HepG2 (cell line): ENCODE results near the gene TMCO6. TPM values are rescaled to one million over a fixed set of nuclear protein-coding genes. Genes with fewer than 3 reads are reported as not detected.

Experiments
- ATAC-seq: fragments of 200-7000 bp; cut with Tn5 transposase; 3 replicates; pipeline ENCODE4 v1.9.1; 2020; ENCODE audit warnings: mild to moderate bottlenecking, moderate library complexity
- BruUV-seq: library from RNA; stranded (reverse); fragments of 400-500 nt; replicated peaks from 2 replicates; lab custom pipeline; 2021; lab: Mats Ljungman, UMichigan
- CTCF ChIA-PET: fragments of 300-600 bp; formaldehyde crosslinking; extraction: SDS; loops from one replicate; lab custom pipeline; 2021; ENCODE audit warnings: low total read pairs, inconsistent platforms, low intra/inter-chr PET ratio; lab: Yijun Ruan, JAX
- POLR2A ChIA-PET: fragments of 350-600 bp; sonication (Branson Sonifier 250); formaldehyde crosslinking; loops from one replicate; lab custom pipeline; 2020; ENCODE audit warnings: antibody characterized with exemption, inconsistent platforms; lab: Yijun Ruan, JAX
- DNase-seq: peaks from one replicate; pipeline ENCODE4 v3.0.0-alpha.2; 2015; ENCODE audit warnings: low spot score
- FAIRE-seq: peaks from 3 replicates; lab custom pipeline; 2011; peaks lifted over from hg19 to GRCh38; lab: Jason Lieb, UNC
- H2AFZ ChIP-seq: one replicate; pipeline ENCODE4 v1.6.1; 2011; ENCODE audit warnings: low read length, inconsistent platforms
- H3K27ac ChIP-seq: fragments of 300-600 bp; 3 replicates; pipeline ENCODE4 v1.8.0; 2011; ENCODE audit warnings: mixed run types, mild to moderate bottlenecking, mixed read lengths, low read length, inconsistent platforms; ENCODE audit not compliant: insufficient read depth; ENCODE audit errors: extremely low read length
- H3K27me3 ChIP-seq, 2 experiments: fragments of 200-600 bp in 1 of 2; 2 replicates in 1 of 2; 3 replicates in 1 of 2; pipeline versions ENCODE4 v1.6.0 to v1.8.0; 2011; ENCODE audit warnings: low read length in 2 of 2, mild to moderate bottlenecking in 2 of 2, moderate library complexity in 2 of 2, inconsistent platforms in 1 of 2; ENCODE audit not compliant: insufficient read depth in 2 of 2, control insufficient read depth in 1 of 2
- H3K36me3 ChIP-seq, 2 experiments: fragments of 200-600 bp in 1 of 2; replicated peaks in 1 of 2; 2 replicates in 1 of 2; 3 replicates in 1 of 2; pipeline versions ENCODE4 v1.5.1 to v1.8.0; 2011; ENCODE audit warnings: low read length in 2 of 2, inconsistent platforms in 1 of 2; ENCODE audit not compliant: insufficient read depth in 2 of 2, control insufficient read depth in 1 of 2
- H3K4me1 ChIP-seq: 2 replicates; pipeline ENCODE4 v1.5.1; 2012; ENCODE audit warnings: low read length, inconsistent platforms; ENCODE audit not compliant: insufficient read depth
- H3K4me2 ChIP-seq: 2 replicates; pipeline ENCODE4 v1.6.0; 2011; ENCODE audit warnings: low read depth, low read length, inconsistent platforms
- H3K4me3 ChIP-seq, 3 experiments: fragments of 200-600 bp in 1 of 3; sonication (generic), shearing (Covaris generic) in 1 of 3; replicated peaks in 1 of 3; 2 replicates each; pipeline ENCODE4 v1.5.1; 2011 to 2016; ENCODE audit warnings: low read length in 3 of 3, inconsistent platforms in 2 of 3, low read depth in 2 of 3, mild to moderate bottlenecking in 2 of 3, control low read depth in 1 of 3, mixed read lengths in 1 of 3; ENCODE audit not compliant: insufficient read depth in 1 of 3
- H3K79me2 ChIP-seq: one replicate; pipeline ENCODE4 v1.6.1; 2011; ENCODE audit warnings: low read length, inconsistent platforms; ENCODE audit not compliant: insufficient read depth
- H3K9ac ChIP-seq: 2 replicates; pipeline ENCODE4 v1.6.0; 2011; ENCODE audit warnings: mild to moderate bottlenecking, low read depth, low read length, inconsistent platforms; ENCODE audit not compliant: insufficient read depth
- H3K9me3 ChIP-seq: 2 replicates; pipeline ENCODE4 v1.5.1; 2012; ENCODE audit warnings: mild to moderate bottlenecking, low read length
- H4K20me1 ChIP-seq: 2 replicates; pipeline ENCODE4 v1.6.0; 2011; ENCODE audit warnings: inconsistent platforms, mild to moderate bottlenecking, low read length, moderate library complexity; ENCODE audit not compliant: insufficient read depth
- MBNL3 ChIP-seq: fragments of 250-450 bp; sonication (Bioruptor Pico); conservative IDR thresholded peaks from 2 replicates; pipeline ENCODE4 v1.8.0; 2022; ENCODE audit warnings: mild to moderate bottlenecking, inconsistent platforms
- NFE2L1 ChIP-seq: sonication (generic); formaldehyde crosslinking; IDR thresholded peaks from 2 replicates; pipeline ENCODE4 v1.4.0; 2020; ENCODE audit warnings: missing genetic modification reagents, mild to moderate bottlenecking, borderline replicate concordance
- PAX8 ChIP-seq: sonication (generic); formaldehyde crosslinking; IDR thresholded peaks from 2 replicates; pipeline ENCODE4 v1.8.0; 2022; ENCODE audit warnings: mild to moderate bottlenecking, missing genetic modification reagents, borderline replicate concordance
- PHB2 ChIP-seq: fragments of 450-650 bp; IDR thresholded peaks from 2 replicates; pipeline ENCODE4 v1.6.1; 2018; ENCODE audit not compliant: partially characterized antibody
- ZBTB1 ChIP-seq: sonication (generic); formaldehyde crosslinking; IDR thresholded peaks from 2 replicates; pipeline ENCODE4 v1.4.0; 2020; ENCODE audit warnings: missing genetic modification reagents, borderline replicate concordance
- WGBS: methylation state at CpG from one replicate; pipeline ENCODE4 v1.1.6; 2017; ENCODE audit warnings: low lambda C conversion rate; 5-methylcytosine and 5-hydroxymethylcytosine counted together
- in situ Hi-C: cut with HindIII; loops from 2 replicates; pipeline ENCODE4 v1.10.0; 2017; ENCODE audit warnings: low pct_unique_long_range_greater_than_20kb; ENCODE audit not compliant: extremely low pct_ligation_motif_present
- intact Hi-C: fragments of 100-400 bp; cut with micrococcal nuclease; formaldehyde crosslinking; loops from one replicate; pipeline ENCODE4 v1.10.0; 2022; ENCODE audit not compliant: unreplicated experiment
- polyA plus RNA-seq, 8 experiments: library from polyadenylated mRNA; depleted of rRNA in 3 of 8; stranded (reverse) in 7 of 8; unstranded in 1 of 8; fragments of >200 nt; fragmentation: Illumina TruSeq in 4 of 8; extraction: Trizol in 4 of 8; gene quantifications; 2 replicates each; pipeline versions ENCODE4 v1.2.1 to v1.2.3, GENCODE V29; 2011 to 2016; ENCODE audit warnings: low read depth in 4 of 8, missing spikeins in 1 of 8, mixed read lengths in 1 of 8; ENCODE audit not compliant: insufficient read depth in 1 of 8
- total RNA-seq, 5 experiments: library from RNA; depleted of rRNA; stranded (reverse); fragments of >200 nt; fragmentation: Illumina TruSeq; extraction: Trizol; gene quantifications; 2 replicates each; pipeline ENCODE4 v1.2.3, GENCODE V29; 2016; ENCODE audit warnings: low read depth in 1 of 5
- TF ChIP-seq, protein P1 (sequence below): sonication (generic); formaldehyde crosslinking; IDR thresholded peaks from 2 replicates; pipeline ENCODE4 v1.9.0; 2021; ENCODE audit warnings: missing genetic modification reagents, mild to moderate bottlenecking, borderline replicate concordance
- TF ChIP-seq, protein P2 (sequence below): sonication (generic); formaldehyde crosslinking; IDR thresholded peaks from 2 replicates; pipeline ENCODE4 v1.5.0; 2020; ENCODE audit warnings: missing genetic modification reagents
- TF ChIP-seq, protein P3 (sequence below): sonication (generic); formaldehyde crosslinking; conservative IDR thresholded peaks from 2 replicates; pipeline ENCODE4 v1.5.0; 2020; ENCODE audit warnings: missing genetic modification reagents
- TF ChIP-seq, protein P4 (sequence below): sonication (generic); formaldehyde crosslinking; IDR thresholded peaks from 2 replicates; pipeline ENCODE4 v1.8.1; 2023; ENCODE audit warnings: mild to moderate bottlenecking, missing genetic modification reagents
- TF ChIP-seq, protein P5 (sequence below): sonication (generic); formaldehyde crosslinking; conservative IDR thresholded peaks from 2 replicates; pipeline ENCODE4 v1.8.0; 2022; ENCODE audit warnings: mild to moderate bottlenecking, moderate library complexity, missing genetic modification reagents
- TF ChIP-seq, protein P6 (sequence below): sonication (generic); formaldehyde crosslinking; IDR thresholded peaks from 2 replicates; pipeline ENCODE4 v1.8.1; 2022; ENCODE audit warnings: mild to moderate bottlenecking, missing genetic modification reagents
- TF ChIP-seq, protein P7 (sequence below): sonication (generic); formaldehyde crosslinking; IDR thresholded peaks from 2 replicates; pipeline ENCODE4 v1.8.0; 2022; ENCODE audit warnings: low read depth, missing genetic modification reagents

TMCO6 gene
- total and polyA plus RNA-seq, 2 of the 13 experiments (the other 11 are each of a cell fraction or from before 2014, with no cell fraction given): 16.6 to 28.2 TPM

DNA sequence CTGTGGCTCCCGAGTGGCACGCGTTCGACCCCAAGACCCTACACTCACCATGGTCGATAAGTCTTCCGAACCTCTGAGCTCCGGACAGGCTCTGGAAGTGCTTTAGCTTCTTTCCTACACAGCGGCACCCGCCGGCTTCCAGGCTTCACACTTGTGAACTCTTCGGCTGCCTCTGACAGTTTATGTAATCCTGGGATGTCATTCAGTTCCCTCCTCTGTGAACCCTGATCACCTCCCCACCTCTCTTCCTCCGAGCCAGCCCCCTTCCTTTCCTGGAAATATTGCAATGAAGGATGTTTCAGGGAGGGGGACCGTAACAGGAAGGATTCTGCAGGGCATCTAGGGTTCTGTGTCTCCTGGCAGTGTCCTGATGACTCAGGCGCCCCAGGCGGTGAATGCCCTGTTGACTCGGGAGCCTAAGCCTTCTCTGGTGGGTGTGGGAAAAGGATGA lies 6.2 kb upstream of the TMCO6 start, which contains the start of gene CD14:
Gene CD14 (minus strand): TSS at position 155 of the 451 bp plus-strand sequence. CDS start 104 bp downstream, at position 51.
- FAIRE-seq (peak; percentile 76), DNase-seq (peak; percentile 53), ATAC-seq (peak; percentile 73)
- peaks cover 56% of the 10 kb centered on the region for H3K4me1 ChIP-seq
- CTCF ChIA-PET: no interaction called here
- no TSS peak for BruUV-seq
- no peak within 1 kb of the TSS for H3K9ac ChIP-seq
- peak within 1 kb of the TSS; percentile 36 for H3K27ac ChIP-seq
- peaks cover 9% of the 10 kb centered on the region for H3K9me3 ChIP-seq
- H2AFZ ChIP-seq: no peak within 1 kb of the TSS
- H4K20me1 ChIP-seq: no peaks in the 10 kb centered on the region
- peak within 1 kb of the TSS; percentile 71 for H3K4me2 ChIP-seq
- peak within 1 kb of the TSS; percentile 1 to 50 (median 6); a peak in 2 of 6 replicates for H3K4me3 ChIP-seq
- 5% methylated on average over 9 of the region's 16 CpGs for WGBS
- intact Hi-C loops (loop anchor here (1.0 kb wide), 1 partner anchor 23 kb away; no protein-coding TSS in a partner anchor), in situ Hi-C loops (loop anchor here (5.0 kb wide), 1 partner anchor 71 kb away; the partner anchor contains the start of genes APBB3 and SLC35A4)
- no peaks in the 10 kb centered on the region for H3K36me3 ChIP-seq
- POLR2A ChIA-PET: interaction anchor here (0.9 to 1.5 kb wide), 2 partner anchors 15 to 76 kb away, joined by 3 read pairs; partner anchors contain the start of genes IK, NDUFA2 and SRA1
- H3K27me3 ChIP-seq: no peaks in the 10 kb centered on the region
- H3K79me2 ChIP-seq: no peaks in the 10 kb centered on the region
- no peak for TF ChIP-seq NFE2L1
- no peak for TF ChIP-seq PHB2
- no peak for TF ChIP-seq ZBTB1 (CRISPR knock-in tag)
- TF ChIP-seq, protein P1, sequence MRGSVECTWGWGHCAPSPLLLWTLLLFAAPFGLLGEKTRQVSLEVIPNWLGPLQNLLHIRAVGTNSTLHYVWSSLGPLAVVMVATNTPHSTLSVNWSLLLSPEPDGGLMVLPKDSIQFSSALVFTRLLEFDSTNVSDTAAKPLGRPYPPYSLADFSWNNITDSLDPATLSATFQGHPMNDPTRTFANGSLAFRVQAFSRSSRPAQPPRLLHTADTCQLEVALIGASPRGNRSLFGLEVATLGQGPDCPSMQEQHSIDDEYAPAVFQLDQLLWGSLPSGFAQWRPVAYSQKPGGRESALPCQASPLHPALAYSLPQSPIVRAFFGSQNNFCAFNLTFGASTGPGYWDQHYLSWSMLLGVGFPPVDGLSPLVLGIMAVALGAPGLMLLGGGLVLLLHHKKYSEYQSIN (CRISPR knock-in tag): no peak
- TF ChIP-seq, protein P2, sequence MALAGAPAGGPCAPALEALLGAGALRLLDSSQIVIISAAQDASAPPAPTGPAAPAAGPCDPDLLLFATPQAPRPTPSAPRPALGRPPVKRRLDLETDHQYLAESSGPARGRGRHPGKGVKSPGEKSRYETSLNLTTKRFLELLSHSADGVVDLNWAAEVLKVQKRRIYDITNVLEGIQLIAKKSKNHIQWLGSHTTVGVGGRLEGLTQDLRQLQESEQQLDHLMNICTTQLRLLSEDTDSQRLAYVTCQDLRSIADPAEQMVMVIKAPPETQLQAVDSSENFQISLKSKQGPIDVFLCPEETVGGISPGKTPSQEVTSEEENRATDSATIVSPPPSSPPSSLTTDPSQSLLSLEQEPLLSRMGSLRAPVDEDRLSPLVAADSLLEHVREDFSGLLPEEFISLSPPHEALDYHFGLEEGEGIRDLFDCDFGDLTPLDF: no peak
- TF ChIP-seq, protein P3, sequence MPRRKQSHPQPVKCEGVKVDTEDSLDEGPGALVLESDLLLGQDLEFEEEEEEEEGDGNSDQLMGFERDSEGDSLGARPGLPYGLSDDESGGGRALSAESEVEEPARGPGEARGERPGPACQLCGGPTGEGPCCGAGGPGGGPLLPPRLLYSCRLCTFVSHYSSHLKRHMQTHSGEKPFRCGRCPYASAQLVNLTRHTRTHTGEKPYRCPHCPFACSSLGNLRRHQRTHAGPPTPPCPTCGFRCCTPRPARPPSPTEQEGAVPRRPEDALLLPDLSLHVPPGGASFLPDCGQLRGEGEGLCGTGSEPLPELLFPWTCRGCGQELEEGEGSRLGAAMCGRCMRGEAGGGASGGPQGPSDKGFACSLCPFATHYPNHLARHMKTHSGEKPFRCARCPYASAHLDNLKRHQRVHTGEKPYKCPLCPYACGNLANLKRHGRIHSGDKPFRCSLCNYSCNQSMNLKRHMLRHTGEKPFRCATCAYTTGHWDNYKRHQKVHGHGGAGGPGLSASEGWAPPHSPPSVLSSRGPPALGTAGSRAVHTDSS: no peak
- TF ChIP-seq, protein P4, sequence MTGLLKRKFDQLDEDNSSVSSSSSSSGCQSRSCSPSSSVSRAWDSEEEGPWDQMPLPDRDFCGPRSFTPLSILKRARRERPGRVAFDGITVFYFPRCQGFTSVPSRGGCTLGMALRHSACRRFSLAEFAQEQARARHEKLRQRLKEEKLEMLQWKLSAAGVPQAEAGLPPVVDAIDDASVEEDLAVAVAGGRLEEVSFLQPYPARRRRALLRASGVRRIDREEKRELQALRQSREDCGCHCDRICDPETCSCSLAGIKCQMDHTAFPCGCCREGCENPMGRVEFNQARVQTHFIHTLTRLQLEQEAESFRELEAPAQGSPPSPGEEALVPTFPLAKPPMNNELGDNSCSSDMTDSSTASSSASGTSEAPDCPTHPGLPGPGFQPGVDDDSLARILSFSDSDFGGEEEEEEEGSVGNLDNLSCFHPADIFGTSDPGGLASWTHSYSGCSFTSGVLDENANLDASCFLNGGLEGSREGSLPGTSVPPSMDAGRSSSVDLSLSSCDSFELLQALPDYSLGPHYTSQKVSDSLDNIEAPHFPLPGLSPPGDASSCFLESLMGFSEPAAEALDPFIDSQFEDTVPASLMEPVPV (CRISPR knock-in tag): no peak
- TF ChIP-seq, protein P5, sequence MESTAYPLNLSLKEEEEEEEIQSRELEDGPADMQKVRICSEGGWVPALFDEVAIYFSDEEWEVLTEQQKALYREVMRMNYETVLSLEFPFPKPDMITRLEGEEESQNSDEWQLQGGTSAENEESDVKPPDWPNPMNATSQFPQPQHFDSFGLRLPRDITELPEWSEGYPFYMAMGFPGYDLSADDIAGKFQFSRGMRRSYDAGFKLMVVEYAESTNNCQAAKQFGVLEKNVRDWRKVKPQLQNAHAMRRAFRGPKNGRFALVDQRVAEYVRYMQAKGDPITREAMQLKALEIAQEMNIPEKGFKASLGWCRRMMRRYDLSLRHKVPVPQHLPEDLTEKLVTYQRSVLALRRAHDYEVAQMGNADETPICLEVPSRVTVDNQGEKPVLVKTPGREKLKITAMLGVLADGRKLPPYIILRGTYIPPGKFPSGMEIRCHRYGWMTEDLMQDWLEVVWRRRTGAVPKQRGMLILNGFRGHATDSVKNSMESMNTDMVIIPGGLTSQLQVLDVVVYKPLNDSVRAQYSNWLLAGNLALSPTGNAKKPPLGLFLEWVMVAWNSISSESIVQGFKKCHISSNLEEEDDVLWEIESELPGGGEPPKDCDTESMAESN (CRISPR knock-in tag): no peak
- TF ChIP-seq, protein P6, sequence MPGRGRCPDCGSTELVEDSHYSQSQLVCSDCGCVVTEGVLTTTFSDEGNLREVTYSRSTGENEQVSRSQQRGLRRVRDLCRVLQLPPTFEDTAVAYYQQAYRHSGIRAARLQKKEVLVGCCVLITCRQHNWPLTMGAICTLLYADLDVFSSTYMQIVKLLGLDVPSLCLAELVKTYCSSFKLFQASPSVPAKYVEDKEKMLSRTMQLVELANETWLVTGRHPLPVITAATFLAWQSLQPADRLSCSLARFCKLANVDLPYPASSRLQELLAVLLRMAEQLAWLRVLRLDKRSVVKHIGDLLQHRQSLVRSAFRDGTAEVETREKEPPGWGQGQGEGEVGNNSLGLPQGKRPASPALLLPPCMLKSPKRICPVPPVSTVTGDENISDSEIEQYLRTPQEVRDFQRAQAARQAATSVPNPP (CRISPR knock-in tag): no peak
- TF ChIP-seq PAX8 (CRISPR knock-in tag): no peak
- TF ChIP-seq MBNL3 (CRISPR knock-in tag): no peak
- TF ChIP-seq, protein P7, sequence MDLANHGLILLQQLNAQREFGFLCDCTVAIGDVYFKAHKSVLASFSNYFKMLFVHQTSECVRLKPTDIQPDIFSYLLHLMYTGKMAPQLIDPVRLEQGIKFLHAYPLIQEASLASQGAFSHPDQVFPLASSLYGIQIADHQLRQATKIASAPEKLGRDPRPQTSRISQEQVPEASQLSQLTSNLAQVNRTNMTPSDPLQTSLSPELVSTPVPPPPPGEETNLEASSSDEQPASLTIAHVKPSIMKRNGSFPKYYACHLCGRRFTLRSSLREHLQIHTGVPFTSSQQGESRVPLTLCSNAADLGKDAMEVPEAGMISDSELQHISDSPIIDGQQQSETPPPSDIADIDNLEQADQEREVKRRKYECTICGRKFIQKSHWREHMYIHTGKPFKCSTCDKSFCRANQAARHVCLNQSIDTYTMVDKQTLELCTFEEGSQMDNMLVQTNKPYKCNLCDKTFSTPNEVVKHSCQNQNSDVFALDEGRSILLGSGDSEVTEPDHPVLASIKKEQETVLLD (CRISPR knock-in tag): no peak
